ENCODE measurements around the gene LCE2D. TPM values are rescaled to one million over a fixed set of nuclear protein-coding genes. Genes with fewer than 3 reads are reported as not detected.

The LCE2D gene
- total RNA-seq, 1 donor from 2014 or later: not detected

- H3K36me3 ChIP-seq (ENCODE audit: control insufficient read depth, insufficient read depth, low read length): no peaks in the 10 kb centered on the region
- no peak for FAIRE-seq
- TF ChIP-seq CTCF (IDR thresholded peaks at IDR 0.05; ENCODE audit: insufficient read depth, low read length, severe bottlenecking): no peak
These were observed 36.4 kb upstream of the LCE2D start for GRCh38 chr1:152626744-152627143.

GRCh38 chr1:152630596-152630995 lies 32.6 kb upstream of the LCE2D start:
- TF ChIP-seq CTCF (IDR thresholded peaks at IDR 0.05; ENCODE audit: insufficient read depth, low read length, severe bottlenecking): no peak
- FAIRE-seq (no peak), DNase-seq (ENCODE audit: low read depth) (no peak)

More at GRCh38 chr1:152626744-152627143, 36.4 kb upstream of the LCE2D start:
- peaks cover 9% of the 10 kb centered on the region for H3K27me3 ChIP-seq (ENCODE audit: control insufficient read depth, insufficient read depth, low read length)
- DNase-seq (ENCODE audit: low read depth): peak; percentile 50
- H3K4me3 ChIP-seq (ENCODE audit: low read depth, low read length): no peak overlapping the region

GRCh38 chr1:152640351-152640750 lies 22.8 kb upstream of the LCE2D start:
- Histone ChIP-seq H3K36me3 (ENCODE audit: control insufficient read depth, insufficient read depth, low read length) (no peaks in the 10 kb centered on the region), H3K4me3 (ENCODE audit: low read depth, low read length) (no peak overlapping the region), H3K27me3 (ENCODE audit: control insufficient read depth, insufficient read depth, low read length) (peaks cover 2% of the 10 kb centered on the region)
- no peak for TF ChIP-seq CTCF (IDR thresholded peaks at IDR 0.05; ENCODE audit: insufficient read depth, low read length, severe bottlenecking)
- DNase-seq (ENCODE audit: low read depth) (no peak), FAIRE-seq (no peak)

More at GRCh38 chr1:152630596-152630995, 32.6 kb upstream of the LCE2D start:
- Histone ChIP-seq H3K4me3 (ENCODE audit: low read depth, low read length) (no peak overlapping the region), H3K36me3 (ENCODE audit: control insufficient read depth, insufficient read depth, low read length) (no peaks in the 10 kb centered on the region), H3K27me3 (ENCODE audit: control insufficient read depth, insufficient read depth, low read length) (peaks cover 3% of the 10 kb centered on the region)

GRCh38 chr1:152643945-152644344 lies 19.2 kb upstream of the LCE2D start:
- no peak for DNase-seq (ENCODE audit: low read depth)
- no peak for TF ChIP-seq CTCF (IDR thresholded peaks at IDR 0.05; ENCODE audit: insufficient read depth, low read length, severe bottlenecking)
- H3K27me3 ChIP-seq (ENCODE audit: control insufficient read depth, insufficient read depth, low read length): peaks cover 4% of the 10 kb centered on the region
- FAIRE-seq: no peak
- H3K36me3 ChIP-seq (ENCODE audit: control insufficient read depth, insufficient read depth, low read length): no peaks in the 10 kb centered on the region
- no peak overlapping the region for H3K4me3 ChIP-seq (ENCODE audit: low read depth, low read length)

- H3K4me3 ChIP-seq (ENCODE audit: low read depth, low read length): no peak overlapping the region
- H3K36me3 ChIP-seq (ENCODE audit: control insufficient read depth, insufficient read depth, low read length): no peaks in the 10 kb centered on the region
- no peak for TF ChIP-seq CTCF (IDR thresholded peaks at IDR 0.05; ENCODE audit: insufficient read depth, low read length, severe bottlenecking)
- DNase-seq (ENCODE audit: low read depth) (no peak), FAIRE-seq (no peak)
- H3K27me3 ChIP-seq (ENCODE audit: control insufficient read depth, insufficient read depth, low read length): peaks cover 4% of the 10 kb centered on the region
These were observed 18.0 kb upstream of the LCE2D start for GRCh38 chr1:152645146-152645545.

- DNase-seq (ENCODE audit: low read depth): no peak
- H3K27me3 ChIP-seq (ENCODE audit: control insufficient read depth, insufficient read depth, low read length): peaks cover 4% of the 10 kb centered on the region
- no peak for FAIRE-seq
These were observed 16.5 kb upstream of the LCE2D start for GRCh38 chr1:152646656-152647055.

More at GRCh38 chr1:152646656-152647055, 16.5 kb upstream of the LCE2D start:
- Histone ChIP-seq H3K4me3 (ENCODE audit: low read depth, low read length) (no peak overlapping the region), H3K36me3 (ENCODE audit: control insufficient read depth, insufficient read depth, low read length) (no peaks in the 10 kb centered on the region)
- no peak for TF ChIP-seq CTCF (IDR thresholded peaks at IDR 0.05; ENCODE audit: insufficient read depth, low read length, severe bottlenecking)
